ENCODE measurements around the gene PLEKHM1.

Gene PLEKHM1

DNA sequence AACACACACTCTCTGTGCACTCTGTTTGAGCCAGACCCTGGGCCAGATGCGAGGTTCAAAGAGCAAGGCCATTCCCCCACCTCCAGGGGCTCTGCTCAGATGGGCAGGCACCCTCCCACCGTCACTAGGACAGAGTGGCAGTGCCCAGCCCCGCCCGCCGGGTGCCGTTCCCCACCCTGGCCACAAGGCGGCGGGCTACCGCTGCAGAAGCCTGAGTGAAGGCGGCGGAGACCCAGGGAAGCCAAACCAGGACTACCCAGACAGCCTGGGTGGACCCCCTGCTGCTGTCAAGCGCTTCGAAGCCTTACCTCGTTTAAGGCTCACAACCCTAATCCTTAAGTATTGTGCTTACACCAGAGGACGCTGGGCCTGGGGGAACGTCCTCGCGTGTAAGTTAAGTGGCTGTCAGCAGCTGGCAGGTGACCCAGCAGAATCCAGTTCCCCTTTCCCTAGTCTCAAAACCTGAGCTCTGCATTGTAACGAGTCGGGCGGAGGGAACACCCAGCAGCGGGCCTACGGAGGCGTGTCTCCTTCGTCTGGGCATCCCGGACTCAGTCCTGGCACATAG lies 62.4 kb downstream of the PLEKHM1 start:
- in situ Hi-C loops (cut with MboI; ENCODE audit: low sequenced_read_pairs): no loop called here

GRCh38 chr17:45427181-45427835 lies 63.2 kb downstream of the PLEKHM1 start:
- in situ Hi-C loops (cut with MboI; ENCODE audit: low sequenced_read_pairs): no loop called here

- in situ Hi-C loops (cut with MboI; ENCODE audit: low sequenced_read_pairs): no loop called here
These were observed 64.0 kb downstream of the PLEKHM1 start for GRCh38 chr17:45426561-45426960.

DNA sequence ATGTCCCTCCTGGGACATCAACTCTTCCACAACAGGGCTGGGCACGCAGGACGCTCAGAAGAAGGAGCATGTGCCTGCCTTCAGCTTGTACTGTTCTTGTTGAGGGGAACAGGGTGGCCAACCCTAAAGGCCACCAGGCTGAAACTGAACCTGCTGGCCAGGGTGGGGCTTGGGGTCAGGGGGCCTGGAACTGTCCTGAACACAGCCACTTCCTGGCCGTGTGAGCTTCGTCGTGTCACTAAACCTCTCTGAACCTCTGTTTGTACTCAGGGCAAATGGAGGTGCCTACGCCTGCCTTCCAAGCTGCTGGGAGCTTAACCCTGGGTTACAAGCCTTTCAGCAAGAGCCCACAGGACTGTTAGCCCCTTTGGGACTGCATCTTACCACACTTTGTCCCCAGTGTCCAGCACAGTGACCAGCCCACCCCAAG lies 64.5 kb downstream of the PLEKHM1 start:
- in situ Hi-C loops (cut with MboI; ENCODE audit: low sequenced_read_pairs): no loop called here

GRCh38 chr17:45425125-45425983 lies 65.2 kb downstream of the PLEKHM1 start:
- in situ Hi-C loops (cut with MboI; ENCODE audit: low sequenced_read_pairs): no loop called here

- in situ Hi-C loops (cut with MboI; ENCODE audit: low sequenced_read_pairs): no loop called here
These were observed 65.8 kb downstream of the PLEKHM1 start for GRCh38 chr17:45424769-45425124.

- in situ Hi-C loops (cut with MboI; ENCODE audit: low sequenced_read_pairs): no loop called here
These were observed 66.6 kb downstream of the PLEKHM1 start for GRCh38 chr17:45423975-45424335.

GRCh38 chr17:45423304-45423974 lies 67.1 kb downstream of the PLEKHM1 start:
- in situ Hi-C loops (cut with MboI; ENCODE audit: low sequenced_read_pairs): no loop called here

DNA sequence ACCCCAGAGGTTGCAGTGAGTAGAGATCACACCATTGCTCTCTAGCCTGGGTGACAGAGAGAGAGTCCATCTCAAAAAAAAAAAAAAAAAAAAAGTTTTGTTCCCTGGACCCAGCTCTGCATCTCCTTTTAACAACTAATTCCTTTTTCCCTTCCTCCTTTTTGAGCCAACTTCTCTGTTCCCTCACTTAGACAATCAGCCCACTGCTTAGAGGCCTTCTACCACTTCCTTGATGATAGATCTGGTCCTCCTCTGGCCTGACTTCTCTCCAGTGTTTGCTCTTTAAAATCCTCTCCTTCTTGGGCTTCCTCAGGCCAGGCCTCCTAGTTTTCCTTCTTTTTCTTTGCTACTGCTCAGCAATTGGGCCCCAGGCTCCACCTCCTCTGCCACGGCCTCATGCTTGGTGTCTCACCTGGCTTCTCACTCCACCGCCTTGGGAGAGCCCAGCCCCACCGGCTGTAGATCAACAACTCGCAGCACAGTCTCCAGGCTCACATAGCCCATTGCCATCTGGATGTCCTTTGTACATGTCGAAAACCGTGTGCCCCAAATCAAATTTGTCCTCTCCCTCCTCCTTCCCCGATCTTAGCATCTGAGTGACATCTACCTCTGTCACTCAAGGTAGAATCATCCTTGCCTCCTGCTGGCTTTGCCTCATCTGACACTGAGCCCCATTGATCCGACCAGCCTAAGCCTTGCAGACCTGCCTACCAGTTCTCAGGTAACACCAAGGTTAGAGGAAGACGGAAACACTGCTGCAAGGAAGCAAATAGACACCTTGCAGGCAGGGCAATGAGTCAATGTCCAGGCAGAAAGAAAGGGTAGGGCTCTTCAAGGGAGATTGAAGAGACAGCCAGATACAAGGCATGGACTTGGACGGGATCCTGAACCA lies 75.3 kb downstream of the PLEKHM1 start:
- in situ Hi-C loops (cut with MboI; ENCODE audit: low sequenced_read_pairs): no loop called here

GRCh38 chr17:45413498-45413923 lies 77.0 kb downstream of the PLEKHM1 start:
- in situ Hi-C loops (cut with MboI; ENCODE audit: low sequenced_read_pairs): no loop called here

DNA sequence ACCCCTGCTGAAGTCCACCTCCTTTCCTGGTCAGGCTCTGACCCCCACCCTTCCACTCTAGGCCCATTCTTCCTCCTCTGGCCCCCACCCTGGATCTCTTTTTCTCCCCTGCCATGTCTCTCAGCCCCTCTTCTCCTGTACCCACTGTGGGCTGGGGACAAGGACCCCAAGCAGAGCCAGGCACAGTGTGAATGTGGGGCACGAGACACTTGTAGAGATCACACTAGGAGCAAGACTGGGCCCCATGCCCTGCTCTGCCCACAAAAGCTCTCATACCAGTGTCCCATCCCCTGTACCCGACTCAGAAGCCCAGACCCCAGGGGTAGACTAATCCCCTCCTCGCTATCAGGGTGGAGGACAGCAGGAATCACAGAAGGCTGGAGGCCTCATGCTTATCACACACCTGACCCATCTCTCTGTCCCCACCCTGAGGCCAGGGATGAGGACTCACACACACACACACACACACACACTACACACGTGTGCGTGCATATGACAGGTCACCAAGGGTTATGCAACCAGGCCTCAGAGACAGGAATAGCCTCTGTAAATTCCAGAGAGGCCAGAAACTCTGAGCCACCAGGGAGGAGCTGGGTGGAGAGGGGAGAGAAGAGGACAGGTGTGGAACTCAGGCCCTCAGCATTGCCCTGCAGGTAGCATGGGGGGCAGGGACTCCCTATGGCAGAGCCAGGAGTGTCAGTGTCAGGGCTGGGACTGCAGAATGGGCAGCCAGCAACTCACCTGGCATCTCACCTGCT lies 79.0 kb downstream of the PLEKHM1 start:
- in situ Hi-C loops (cut with MboI; ENCODE audit: low sequenced_read_pairs): no loop called here

GRCh38 chr17:45410144-45411091 lies 80.1 kb downstream of the PLEKHM1 start:
- in situ Hi-C loops (cut with MboI; ENCODE audit: low sequenced_read_pairs): no loop called here

- in situ Hi-C loops (cut with MboI; ENCODE audit: low sequenced_read_pairs): no loop called here
These were observed 80.9 kb downstream of the PLEKHM1 start for GRCh38 chr17:45409659-45410076.

- in situ Hi-C loops (cut with MboI; ENCODE audit: low sequenced_read_pairs): no loop called here
These were observed 81.7 kb downstream of the PLEKHM1 start for GRCh38 chr17:45408611-45409421.

DNA sequence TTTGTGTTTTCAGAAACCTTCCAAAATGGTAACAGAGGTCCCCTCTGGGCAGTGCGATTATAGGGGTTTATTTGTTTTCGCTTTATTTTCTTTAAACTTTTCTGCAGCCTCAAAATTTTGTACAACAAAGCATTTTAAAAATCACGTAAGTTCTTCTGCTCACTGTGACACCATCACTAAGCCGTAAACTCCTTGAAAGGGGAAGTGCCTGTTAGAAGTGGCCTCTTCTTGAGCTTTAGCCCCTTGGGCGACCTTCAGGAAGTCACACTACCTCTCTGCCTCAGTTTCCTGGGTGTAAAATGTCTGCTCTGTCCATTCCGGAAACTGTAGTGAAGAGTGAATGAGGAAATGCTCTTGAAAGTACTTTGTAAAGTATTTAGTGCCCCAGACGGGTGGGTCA lies 84.4 kb downstream of the PLEKHM1 start:
- in situ Hi-C loops (cut with MboI; ENCODE audit: low sequenced_read_pairs): no loop called here

DNA sequence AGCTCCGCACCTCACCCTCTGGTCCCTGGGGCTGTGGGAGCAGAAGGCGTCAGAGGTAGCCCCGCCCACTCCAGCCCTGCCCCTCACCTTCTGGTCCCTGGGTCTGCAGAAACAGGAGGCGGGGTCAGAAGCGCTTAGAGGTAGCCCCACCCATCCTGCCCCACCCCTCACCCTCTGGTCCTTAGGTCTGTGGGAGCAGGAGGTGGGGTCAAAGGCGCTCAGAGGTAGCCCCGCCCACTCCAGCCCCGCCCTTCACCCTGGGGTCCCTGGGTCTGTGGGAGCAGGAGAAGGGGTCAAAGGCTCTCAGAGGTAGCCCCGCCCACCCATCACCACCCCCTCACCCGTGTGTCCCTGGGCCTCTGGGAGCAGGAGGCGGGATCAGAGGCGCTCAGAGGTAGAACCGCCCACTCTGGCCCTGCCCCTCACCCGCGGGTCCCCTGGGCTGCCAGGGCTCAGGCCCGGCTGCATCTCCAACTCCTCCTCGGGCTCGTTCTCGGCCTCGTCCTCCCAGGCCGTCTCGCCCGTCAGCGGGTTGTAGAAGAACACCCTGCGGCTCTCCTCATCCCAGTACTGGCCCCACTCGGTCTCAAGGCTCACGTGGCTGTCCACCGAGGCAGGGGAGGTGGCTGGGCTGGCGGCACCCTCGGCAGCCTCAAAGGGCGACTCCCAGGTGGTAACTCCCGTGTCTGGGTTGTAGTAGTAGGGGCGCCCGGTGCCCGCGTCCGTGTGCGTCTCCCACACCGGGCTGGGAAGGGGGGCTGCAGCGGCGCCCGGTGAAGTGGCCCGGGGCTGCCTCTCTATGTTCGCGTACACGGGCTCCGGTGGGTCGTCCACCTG lies 85.1 kb downstream of the PLEKHM1 start:
- in situ Hi-C loops (cut with MboI; ENCODE audit: low sequenced_read_pairs): no loop called here

GRCh38 chr17:45404870-45405249 lies 85.7 kb downstream of the PLEKHM1 start:
- in situ Hi-C loops (cut with MboI; ENCODE audit: low sequenced_read_pairs): no loop called here
